Ovary (tissue), 9 donors: ENCODE data around the gene HYI. TPM values are rescaled to one million over a fixed set of nuclear protein-coding genes. Genes with fewer than 3 reads are reported as not detected.
"Not testable (repeated sequence)": the region's sequence is repeated elsewhere in the genome, so short reads cannot be mapped to it uniquely, and the experiment has no call there.

Experiments used
- DNase-seq, 5 donors: peaks; one replicate each; pipeline ENCODE4 v3.0.0-alpha.2; 2019 to 2020
- H3K27ac ChIP-seq, 2 donors: fragments of 200-600 bp; one replicate each; pipeline versions ENCODE4 v1.5.1 to v1.8.0; 2019 to 2022
- H3K27me3 ChIP-seq: fragments of 200-600 bp; one replicate; pipeline ENCODE4 v1.8.0; 2022
- H3K36me3 ChIP-seq: fragments of 200-600 bp; sonication (generic); one replicate; pipeline ENCODE4 v1.5.1; 2019
- H3K4me1 ChIP-seq: one replicate; pipeline ENCODE4 v1.8.1; 2013; ENCODE audit warnings: mild to moderate bottlenecking, moderate library complexity; ENCODE audit not compliant: insufficient read depth
- H3K4me3 ChIP-seq: fragments of 200-600 bp; sonication (generic); one replicate; pipeline ENCODE4 v1.5.1; 2017
- H3K9me3 ChIP-seq, 2 donors: fragments of 200-600 bp in 1 of 2; sonication (generic) in 1 of 2; one replicate each; pipeline versions ENCODE4 v1.5.1 to v1.8.1; 2013 to 2019; ENCODE audit warnings: mild to moderate bottlenecking in 1 of 2, moderate library complexity in 1 of 2
- CTCF ChIP-seq, 3 donors: fragments of 450-650 bp in 2 of 3; fragments of 200-600 bp in 1 of 3; IDR thresholded peaks; one replicate each; pipeline versions ENCODE4 v1.5.1 to v1.8.0; 2016 to 2022; ENCODE audit warnings: antibody characterized with exemption in 3 of 3, mild to moderate bottlenecking in 1 of 3
- EP300 ChIP-seq: sonication (generic); formaldehyde crosslinking; IDR thresholded peaks from one replicate; pipeline ENCODE4 v1.6.1; 2017; ENCODE audit warnings: antibody characterized with exemption
- POLR2A ChIP-seq: fragments of 450-650 bp; IDR thresholded peaks from one replicate; pipeline ENCODE4 v1.6.1; 2017; ENCODE audit warnings: antibody characterized with exemption, mild to moderate bottlenecking, moderate library complexity
- WGBS, 3 donors: extraction: QIAGEN DNeasy Blood & Tissue Kit in 1 of 3; methylation state at CpG; one replicate each; pipeline versions ENCODE4 v1.1.5 to v1.1.7; 2013 to 2017; 5-methylcytosine and 5-hydroxymethylcytosine counted together
- intact Hi-C, 4 donors: fragments of 100-400 bp; cut with DNase I; formaldehyde crosslinking; loops; one replicate each; pipeline versions ENCODE4 v1.11.0 to v1.15.1; 2022 to 2023
- polyA plus RNA-seq, 2 donors: library from polyadenylated mRNA; stranded (reverse); fragments of 200-250 nt in 1 of 2; fragments of 350-450 nt in 1 of 2; fragmentation: Illumina TruSeq in 1 of 2; extraction: RNeasy Lipid Tissue Mini Kit (QIAGEN cat#74804) in 1 of 2; gene quantifications; one replicate each; pipeline ENCODE4 v1.2.3, GENCODE V29; 2013 to 2014
- total RNA-seq, 7 donors: library from RNA; depleted of rRNA in 2 of 7; stranded (reverse); fragments of >200 nt in 2 of 7; fragmentation: NEBNext Ultra II Directional in 3 of 7; extraction: Animal tissue kit (Norgen Biotek cat#: 25700) in 3 of 7; gene quantifications; one replicate each; pipeline versions ENCODE4 v1.1.0 to v1.2.4, GENCODE V29; 2016 to 2023
- donor health status: DM: no; HTN: no; CAD: no; lungs with moderate emphysema.
- donor health status: DM: no; HTN: no; CAD: no.
- donor health status: Bipolar disorder and iron deficiency.
- donor health status: DM: yes; HTN: yes; CAD: no.
- donor health status: DM: no; HTN: no; CAD: no.
- donor health status: DM: yes; HTN: yes; CAD: no.

Gene HYI
- total and polyA plus RNA-seq, 9 donors = 16.6 to 94.4 (median 77.2) TPM

GRCh38 chr1:43419627-43420425 lies 33.9 kb downstream of the HYI start:
- no peak for DNase-seq
- Histone ChIP-seq H3K27me3 (no peaks in the 10 kb centered on the region), H3K4me3 (no peak overlapping the region), H3K36me3 (no peaks in the 10 kb centered on the region), H3K9me3 (no peaks in the 10 kb centered on the region), H3K4me1 (no peaks in the 10 kb centered on the region), H3K27ac (no peak overlapping the region)
- intact Hi-C loops = loop anchor here in 2 of 4 donors (10.0 kb wide), 2 partner anchors 185 to 195 kb away; no protein-coding TSS in a partner anchor
- no peak for TF ChIP-seq POLR2A
- no peak for TF ChIP-seq CTCF (IDR thresholded peaks at IDR 0.05)
- no peak for TF ChIP-seq EP300
- WGBS, 3 donors = 92 to 93% (median 92%) methylated on average over 13 of the region's 13 CpGs

- 88 to 92% (median 90%) methylated on average over 4 of the region's 4 CpGs for WGBS, 3 donors
- TF ChIP-seq POLR2A = no peak
- TF ChIP-seq EP300 = no peak
- no peak for TF ChIP-seq CTCF (IDR thresholded peaks at IDR 0.05)
- Histone ChIP-seq H3K9me3 (no peaks in the 10 kb centered on the region), H3K27ac (no peak overlapping the region), H3K36me3 (no peaks in the 10 kb centered on the region), H3K27me3 (no peaks in the 10 kb centered on the region), H3K4me1 (no peaks in the 10 kb centered on the region), H3K4me3 (no peak overlapping the region)
- DNase-seq = no peak
- intact Hi-C loops = loop anchor here in 2 of 4 donors (10.0 kb wide), 2 partner anchors 184 to 194 kb away; no protein-coding TSS in a partner anchor
Observed at GRCh38 chr1:43418858-43419257, 34.9 kb downstream of the HYI start.

- TF ChIP-seq EP300 (no peak), POLR2A (no peak), CTCF (IDR thresholded peaks at IDR 0.05) (no peak)
- Histone ChIP-seq H3K36me3 (no peaks in the 10 kb centered on the region), H3K27me3 (no peaks in the 10 kb centered on the region), H3K9me3 (no peaks in the 10 kb centered on the region), H3K4me3 (no peak overlapping the region), H3K4me1 (no peaks in the 10 kb centered on the region), H3K27ac (no peak overlapping the region)
- intact Hi-C loops = loop anchor here (2.0 to 10.0 kb wide), 3 partner anchors 181 to 191 kb away; no protein-coding TSS in a partner anchor
- DNase-seq = no peak
- WGBS, 3 donors = 77 to 80% (median 80%) methylated on average over 5 of the region's 5 CpGs
Observed at GRCh38 chr1:43415901-43416300, 37.8 kb downstream of the HYI start.

GRCh38 chr1:43414634-43415223 lies 39.0 kb downstream of the HYI start:
- Histone ChIP-seq H3K9me3 (no peaks in the 10 kb centered on the region), H3K4me1 (no peaks in the 10 kb centered on the region), H3K4me3 (no peak overlapping the region), H3K36me3 (no peaks in the 10 kb centered on the region), H3K27me3 (no peaks in the 10 kb centered on the region), H3K27ac (no peak overlapping the region)
- TF ChIP-seq CTCF (IDR thresholded peaks at IDR 0.05) (peak; percentile 17 to 51 (median 43)), EP300 (no peak)
- WGBS, 3 donors = 78 to 81% (median 81%) methylated on average over 5 of the region's 5 CpGs
- peak in 3 of 5 donors; percentile 49 to 54 (median 52) for DNase-seq
- intact Hi-C loops = loop anchor here (2.0 to 10.0 kb wide), 3 partner anchors 180 to 190 kb away; no protein-coding TSS in a partner anchor

GRCh38 chr1:43413426-43413825 lies 40.3 kb downstream of the HYI start:
- H3K27me3 ChIP-seq, H3K4me1 ChIP-seq, H3K27ac ChIP-seq, H3K36me3 ChIP-seq, H3K9me3 ChIP-seq, DNase-seq, H3K4me3 ChIP-seq: not testable (repeated sequence)
- intact Hi-C loops = loop anchor here in 2 of 4 donors (10.0 kb wide), 2 partner anchors 179 to 189 kb away; no protein-coding TSS in a partner anchor
- 87 to 98% (median 91%) methylated on average over 1 of the region's 1 CpG for WGBS, 3 donors
